NT2/D1 (cell line): ENCODE measurements around the gene C2CD4B.

ENCODE experiments used
- DNase-seq: peaks from one replicate; pipeline ENCODE4 v3.0.0-alpha.2; 2011; ENCODE audit warnings: low read depth, low spot score
- H3K27me3 ChIP-seq: 2 replicates; pipeline ENCODE4 v1.6.0; 2011; ENCODE audit warnings: mild to moderate bottlenecking; ENCODE audit not compliant: insufficient read length, insufficient read depth
- H3K36me3 ChIP-seq: 2 replicates; pipeline ENCODE4 v1.6.1; 2011; ENCODE audit warnings: mild to moderate bottlenecking, low read length, mixed read lengths; ENCODE audit not compliant: insufficient read depth, insufficient read length
- H3K4me1 ChIP-seq: 2 replicates; pipeline ENCODE4 v1.5.1; 2011; ENCODE audit not compliant: insufficient read depth, insufficient read length
- H3K4me3 ChIP-seq: 2 replicates; pipeline ENCODE4 v1.5.1; 2011; ENCODE audit warnings: low read depth; ENCODE audit not compliant: insufficient read length
- H3K9ac ChIP-seq: 2 replicates; pipeline ENCODE4 v1.6.0; 2011; ENCODE audit warnings: low read depth; ENCODE audit not compliant: insufficient read length
- H3K9me3 ChIP-seq: 2 replicates; pipeline ENCODE4 v1.5.1; 2011; ENCODE audit warnings: mild to moderate bottlenecking, low read length; ENCODE audit not compliant: insufficient read depth
- SUZ12 ChIP-seq: IDR thresholded peaks from 2 replicates; pipeline ENCODE4 v1.6.1; 2011; ENCODE audit not compliant: insufficient read length, insufficient read depth; ENCODE audit errors: extremely low read depth
- YY1 ChIP-seq: IDR thresholded peaks from 2 replicates; pipeline ENCODE4 v1.6.1; 2011; ENCODE audit not compliant: insufficient read length, insufficient read depth
- ZNF274 ChIP-seq: IDR thresholded peaks from 2 replicates; pipeline ENCODE4 v1.6.1; 2011; ENCODE audit warnings: mild to moderate bottlenecking, low read depth, low read length

C2CD4B gene

GRCh38 chr15:62118520-62119226, 46.4 kb downstream of the C2CD4B start:
- no peak overlapping the region for H3K9ac ChIP-seq
- DNase-seq: no peak
- H3K4me3 ChIP-seq: no peak overlapping the region
- TF ChIP-seq ZNF274 (no peak), YY1 (no peak)
- no peaks in the 10 kb centered on the region for H3K27me3 ChIP-seq
- no peaks in the 10 kb centered on the region for H3K36me3 ChIP-seq
- H3K4me1 ChIP-seq: no peaks in the 10 kb centered on the region
- H3K9me3 ChIP-seq: no peaks in the 10 kb centered on the region

DNA sequence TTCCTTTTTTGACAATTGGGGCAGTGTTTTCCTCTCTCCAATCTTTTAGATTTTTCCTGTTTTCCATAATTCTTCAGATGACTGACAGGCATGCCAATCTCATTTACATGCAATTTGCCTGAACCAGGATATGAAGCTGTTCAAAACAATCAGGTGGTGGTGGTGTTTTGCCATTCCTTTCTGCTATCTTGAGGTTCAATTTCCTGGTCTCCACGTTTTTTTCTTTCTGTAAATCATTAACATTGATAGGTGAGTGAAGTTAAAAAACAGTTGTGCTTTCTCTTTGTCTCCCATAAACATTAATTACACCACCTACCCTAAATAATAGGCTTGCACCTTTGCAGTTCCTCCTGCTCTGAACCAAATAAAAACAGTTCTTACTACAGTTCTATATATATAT, 49.2 kb downstream of the C2CD4B start:
- Histone ChIP-seq H3K27me3 (no peaks in the 10 kb centered on the region), H3K9ac (no peak overlapping the region), H3K4me3 (no peak overlapping the region), H3K9me3 (no peaks in the 10 kb centered on the region), H3K36me3 (no peaks in the 10 kb centered on the region), H3K4me1 (no peaks in the 10 kb centered on the region)
- TF ChIP-seq ZNF274: no peak
- TF ChIP-seq YY1: no peak
- no peak for TF ChIP-seq SUZ12
- no peak for DNase-seq
